ENCODE data around the gene TBC1D7.

The TBC1D7 gene

GRCh38 chr6:13318821-13319220 lies 9.5 kb downstream of the TBC1D7 start:
- DNase-seq: no peak

DNA sequence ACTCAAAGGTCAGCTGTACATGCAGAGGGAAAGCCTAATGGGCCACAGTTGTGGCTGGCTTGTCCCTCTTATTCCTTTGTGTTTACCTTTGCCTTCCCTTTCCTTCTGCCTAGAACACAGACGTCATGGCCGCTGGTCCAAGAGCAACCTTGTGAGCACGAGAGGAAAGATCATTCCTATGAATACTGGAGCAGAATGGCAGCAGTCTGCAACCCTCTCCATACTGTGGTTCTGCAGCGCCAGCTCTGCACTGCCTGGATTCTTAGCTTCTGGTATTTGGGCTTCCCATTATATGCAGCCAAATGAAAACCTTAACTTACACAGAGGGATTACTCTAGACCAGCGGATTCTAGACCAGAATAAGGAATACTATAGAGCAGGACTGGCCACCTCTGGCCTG lies 12.4 kb downstream of the TBC1D7 start:
- DNase-seq: no peak

- no peak for DNase-seq
These were observed 13.5 kb downstream of the TBC1D7 start for GRCh38 chr6:13314806-13315205.

DNA sequence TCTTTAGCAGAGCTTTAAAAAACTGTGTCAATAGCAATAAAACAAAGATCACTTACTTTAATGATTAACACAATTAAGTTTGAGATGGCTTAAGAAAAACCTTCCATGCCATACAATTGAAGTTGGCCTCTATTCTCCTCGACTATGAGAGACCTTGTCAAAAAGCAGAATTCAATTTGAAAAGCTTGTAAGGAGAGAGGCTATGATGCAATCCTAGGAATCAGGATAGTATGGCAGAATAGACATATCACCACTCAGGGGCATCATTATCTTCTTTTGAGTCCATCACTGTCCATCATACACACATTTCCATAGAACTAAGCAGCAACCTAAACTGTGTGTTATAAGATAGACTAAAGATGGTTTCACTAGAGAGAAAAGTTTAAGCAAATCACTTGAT lies 17.2 kb downstream of the TBC1D7 start:
- no peak for DNase-seq

- no peak for DNase-seq
These were observed 20.0 kb downstream of the TBC1D7 start for GRCh38 chr6:13308332-13308731.

DNA sequence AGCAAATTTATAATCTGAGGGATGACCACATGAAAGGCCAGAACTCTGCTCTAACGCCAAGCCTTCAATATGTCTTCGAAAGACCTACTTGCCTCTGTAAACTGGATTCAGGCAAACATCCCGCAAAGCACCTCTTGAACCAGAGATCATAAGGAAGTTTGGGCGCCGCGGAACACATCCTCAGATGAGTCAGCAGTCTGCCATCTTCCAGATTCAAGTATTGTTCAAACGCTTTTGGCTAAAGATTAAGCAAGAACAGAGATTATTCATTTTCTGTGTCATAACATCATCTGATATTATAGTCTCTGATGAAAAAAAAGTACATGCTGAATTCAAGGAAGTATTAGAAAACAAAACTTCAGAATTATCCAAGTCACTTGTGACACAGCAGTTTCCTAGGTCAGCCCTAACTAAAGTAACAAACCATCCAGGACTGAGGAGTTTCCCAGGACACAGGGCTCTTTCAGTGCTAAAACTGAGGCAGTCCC lies 20.8 kb downstream of the TBC1D7 start:
- no peak for DNase-seq

- no peak for DNase-seq
These were observed 22.5 kb downstream of the TBC1D7 start for GRCh38 chr6:13305791-13306190.

DNA sequence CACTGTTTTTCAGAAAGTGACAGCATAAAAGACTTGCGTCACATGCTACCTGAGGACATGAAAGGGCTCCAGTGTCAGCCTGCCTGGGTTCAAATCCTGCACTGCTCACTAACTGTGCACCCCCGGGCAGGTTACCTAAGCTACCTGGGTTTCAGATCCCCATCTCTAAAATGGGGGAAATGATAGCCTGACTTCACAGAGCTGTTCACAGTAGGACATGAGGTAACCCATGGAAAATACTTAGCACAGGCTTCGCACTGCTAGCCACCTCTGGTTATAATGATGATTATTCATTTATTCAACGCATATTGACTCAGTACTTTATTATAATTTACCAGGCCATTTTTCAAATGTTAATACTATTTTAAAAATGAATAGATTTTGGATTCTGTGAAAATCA lies 23.0 kb downstream of the TBC1D7 start:
- no peak for DNase-seq

GRCh38 chr6:13304580-13305260 lies 23.6 kb downstream of the TBC1D7 start:
- DNase-seq: no peak

- no peak for DNase-seq
These were observed 24.2 kb downstream of the TBC1D7 start for GRCh38 chr6:13304101-13304500.

GRCh38 chr6:13303668-13304017 lies 24.7 kb downstream of the TBC1D7 start:
- no peak for DNase-seq

DNA sequence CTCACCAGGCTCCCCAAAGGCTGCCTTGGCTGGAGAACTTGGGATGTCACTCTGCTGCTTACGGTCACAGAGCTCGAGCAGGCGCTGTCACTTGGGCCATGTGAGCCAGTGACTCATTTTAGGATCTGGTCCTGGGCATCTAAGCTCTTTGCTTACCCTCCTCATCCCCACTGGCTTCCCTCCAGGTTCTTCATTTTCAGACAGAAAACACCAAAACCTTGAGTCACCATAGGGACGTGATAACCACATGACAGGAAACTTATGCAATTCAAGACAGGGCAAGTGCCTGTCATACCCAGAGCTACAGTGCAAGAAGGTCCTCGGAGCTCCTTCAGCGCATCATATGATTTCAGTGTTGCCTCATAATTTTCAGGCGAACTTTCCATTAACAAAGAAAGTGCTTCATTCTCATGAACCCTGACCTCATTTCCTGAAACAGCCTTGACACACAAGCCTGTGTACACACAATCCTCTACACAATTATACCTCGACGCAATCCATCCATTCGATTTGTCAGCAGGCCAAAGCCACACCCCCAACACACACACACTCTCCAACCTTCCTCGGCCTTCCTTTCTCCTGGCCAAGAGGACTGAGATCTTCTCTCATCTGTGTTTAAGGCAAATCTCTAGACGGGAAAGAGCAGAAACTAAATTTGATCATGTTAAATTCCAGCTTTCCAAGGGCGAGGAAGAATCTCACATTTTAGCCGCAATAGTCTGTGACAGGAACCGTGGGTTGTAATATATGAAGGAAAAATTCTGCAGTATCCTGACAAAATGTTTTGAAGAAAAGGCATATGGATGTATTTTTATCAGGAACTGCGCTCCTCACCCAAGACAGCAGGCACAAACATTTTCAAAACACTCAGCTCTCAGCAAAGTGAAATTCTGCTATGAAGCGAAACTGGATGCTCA lies 25.3 kb downstream of the TBC1D7 start:
- peak; percentile 74 for DNase-seq

GRCh38 chr6:13302291-13302690 lies 26.0 kb downstream of the TBC1D7 start:
- no peak for DNase-seq

GRCh38 chr6:13300643-13301590 lies 27.4 kb downstream of the TBC1D7 start:
- DNase-seq: no peak

DNA sequence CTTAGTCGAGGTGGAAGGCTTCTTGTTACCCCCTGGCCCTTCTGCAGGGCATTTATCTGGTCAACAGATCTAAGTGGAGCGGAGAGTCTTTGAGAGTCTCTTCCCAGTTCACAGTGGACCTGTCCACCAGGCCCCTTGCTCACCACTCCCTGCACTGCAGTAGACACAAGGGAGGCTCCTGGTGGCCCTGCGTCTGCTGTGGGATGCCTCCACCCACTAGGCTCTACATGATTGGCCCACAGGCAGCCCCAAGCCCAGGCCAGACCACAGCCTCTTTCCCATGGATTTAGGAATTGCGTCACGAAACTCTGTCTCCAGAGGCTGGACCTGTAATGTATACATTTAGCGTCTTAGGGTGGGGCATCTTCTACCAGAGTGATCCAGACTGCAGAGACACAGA lies 28.4 kb downstream of the TBC1D7 start:
- DNase-seq: no peak

- no peak for DNase-seq
These were observed 28.9 kb downstream of the TBC1D7 start for GRCh38 chr6:13299403-13299821.

- DNase-seq: no peak
These were observed 29.9 kb downstream of the TBC1D7 start for GRCh38 chr6:13298446-13298845.

GRCh38 chr6:13297391-13297790 lies 30.9 kb downstream of the TBC1D7 start:
- no peak for DNase-seq

GRCh38 chr6:13296536-13296997 lies 31.8 kb downstream of the TBC1D7 start:
- no peak for DNase-seq

- no peak for DNase-seq
These were observed 32.8 kb downstream of the TBC1D7 start for GRCh38 chr6:13295576-13295975.

GRCh38 chr6:13294499-13295069 lies 33.8 kb downstream of the TBC1D7 start:
- no peak for DNase-seq

GRCh38 chr6:13292774-13293173 lies 35.6 kb downstream of the TBC1D7 start:
- DNase-seq: no peak

- no peak for DNase-seq
These were observed 38.0 kb downstream of the TBC1D7 start for GRCh38 chr6:13290335-13290734.
